Retinal pigment epithelial cell (primary cell): ENCODE data around the gene MATCAP1.
A peak's percentile ranks its signal among the peaks of the same experiment; 100 is the strongest.

Source experiments
- DNase-seq: peaks from one replicate; pipeline ENCODE4 v3.0.0-alpha.2; 2010; ENCODE audit warnings: low read depth
- H3K4me3 ChIP-seq: 2 replicates; pipeline ENCODE4 v1.5.1; 2011; ENCODE audit warnings: mild to moderate bottlenecking, low read length, control low read depth, moderate library complexity
- TF ChIP-seq, protein P1 (sequence below): conservative IDR thresholded peaks from 2 replicates; pipeline ENCODE4 v1.5.1; 2011; ENCODE audit warnings: low read depth, low read length, control low read depth, inconsistent platforms

MATCAP1 gene

DNA sequence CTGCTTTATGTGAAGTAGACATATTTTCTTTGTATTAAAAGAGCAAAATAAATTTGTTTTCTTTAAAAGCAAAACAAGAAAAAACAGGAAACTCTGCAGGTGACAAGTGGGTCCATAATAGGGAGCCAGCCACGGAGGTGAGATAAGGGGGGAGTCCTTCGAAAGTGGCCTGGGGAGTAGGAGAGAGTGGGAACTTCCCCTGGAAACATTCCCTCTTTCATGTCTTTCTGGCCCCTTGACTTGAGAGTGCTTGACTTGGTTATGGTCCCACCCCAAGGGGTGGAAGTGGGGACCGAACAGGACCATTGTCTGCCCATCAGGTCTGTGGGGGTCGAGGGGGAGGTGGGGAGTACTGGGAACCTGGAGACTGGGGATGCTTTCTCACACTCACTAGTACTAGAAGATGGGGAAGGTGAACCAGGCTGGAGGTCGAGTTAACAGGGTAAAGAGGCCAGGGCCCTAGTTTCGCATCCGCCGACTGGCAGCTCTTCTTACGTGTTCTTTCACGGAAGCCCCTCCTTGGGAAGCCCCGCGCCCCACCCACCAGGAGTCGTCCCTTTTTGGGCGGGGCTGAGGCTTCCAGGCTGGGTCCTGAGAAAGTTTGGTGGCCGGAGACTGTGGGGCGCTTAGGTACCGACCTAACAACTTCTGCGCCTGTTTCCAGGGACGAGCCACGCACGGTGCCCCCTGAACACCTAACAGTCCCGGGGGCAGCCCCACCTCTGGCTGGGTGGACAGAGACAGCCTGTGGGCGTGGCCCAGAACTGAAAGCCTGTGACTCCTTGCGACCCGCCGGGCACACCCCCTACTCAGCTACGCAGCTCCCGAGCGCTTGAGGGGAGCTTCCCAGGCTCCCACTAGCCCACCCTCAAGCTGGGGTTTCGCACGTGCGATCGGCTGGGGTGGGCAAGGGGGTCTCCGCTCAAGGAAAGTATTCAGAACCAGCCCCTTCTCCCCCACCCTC is 24.8 kb downstream of the MATCAP1 start:
- peak overlapping the region; percentile 77 for H3K4me3 ChIP-seq
- DNase-seq, result no peak
- TF ChIP-seq, protein P1, sequence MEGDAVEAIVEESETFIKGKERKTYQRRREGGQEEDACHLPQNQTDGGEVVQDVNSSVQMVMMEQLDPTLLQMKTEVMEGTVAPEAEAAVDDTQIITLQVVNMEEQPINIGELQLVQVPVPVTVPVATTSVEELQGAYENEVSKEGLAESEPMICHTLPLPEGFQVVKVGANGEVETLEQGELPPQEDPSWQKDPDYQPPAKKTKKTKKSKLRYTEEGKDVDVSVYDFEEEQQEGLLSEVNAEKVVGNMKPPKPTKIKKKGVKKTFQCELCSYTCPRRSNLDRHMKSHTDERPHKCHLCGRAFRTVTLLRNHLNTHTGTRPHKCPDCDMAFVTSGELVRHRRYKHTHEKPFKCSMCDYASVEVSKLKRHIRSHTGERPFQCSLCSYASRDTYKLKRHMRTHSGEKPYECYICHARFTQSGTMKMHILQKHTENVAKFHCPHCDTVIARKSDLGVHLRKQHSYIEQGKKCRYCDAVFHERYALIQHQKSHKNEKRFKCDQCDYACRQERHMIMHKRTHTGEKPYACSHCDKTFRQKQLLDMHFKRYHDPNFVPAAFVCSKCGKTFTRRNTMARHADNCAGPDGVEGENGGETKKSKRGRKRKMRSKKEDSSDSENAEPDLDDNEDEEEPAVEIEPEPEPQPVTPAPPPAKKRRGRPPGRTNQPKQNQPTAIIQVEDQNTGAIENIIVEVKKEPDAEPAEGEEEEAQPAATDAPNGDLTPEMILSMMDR, result no peak

DNA sequence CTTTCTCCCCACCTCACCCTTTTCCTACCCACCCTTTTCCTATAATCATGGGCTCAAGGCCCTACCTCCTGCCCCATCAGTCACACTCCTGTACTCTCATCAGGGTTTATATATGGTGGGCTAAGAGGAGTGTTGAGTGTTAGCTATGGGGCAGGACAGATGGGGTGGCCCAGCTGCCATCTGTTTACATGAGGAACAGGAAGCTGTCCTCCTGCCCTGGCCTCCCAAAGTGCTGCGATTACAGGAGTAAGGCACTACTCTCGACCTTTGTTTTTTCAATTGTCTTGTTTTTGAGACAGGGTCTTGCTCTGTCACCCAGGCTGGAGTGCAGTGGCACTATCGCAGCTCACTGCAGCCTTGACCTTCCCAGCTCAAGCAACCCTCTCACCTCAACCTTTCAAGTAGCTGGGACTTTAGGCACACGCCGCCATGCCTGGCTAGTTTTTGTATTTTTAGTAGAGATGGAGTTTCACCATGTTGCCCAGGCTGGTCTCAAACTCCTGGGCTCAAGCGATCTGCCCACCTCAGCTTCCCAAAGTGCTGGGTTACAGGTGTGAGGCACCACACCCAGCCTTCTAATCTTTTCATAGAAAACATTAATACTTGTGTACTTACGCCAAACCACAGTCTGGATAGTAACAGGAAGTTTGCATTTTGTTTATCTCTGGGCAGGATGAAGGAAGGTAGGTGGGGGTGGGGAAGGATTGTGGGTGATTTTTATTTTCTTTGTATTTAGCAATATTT is 25.7 kb downstream of the MATCAP1 start:
- no peak overlapping the region for H3K4me3 ChIP-seq
- DNase-seq, result no peak
- TF ChIP-seq, protein P1, result no peak

DNA sequence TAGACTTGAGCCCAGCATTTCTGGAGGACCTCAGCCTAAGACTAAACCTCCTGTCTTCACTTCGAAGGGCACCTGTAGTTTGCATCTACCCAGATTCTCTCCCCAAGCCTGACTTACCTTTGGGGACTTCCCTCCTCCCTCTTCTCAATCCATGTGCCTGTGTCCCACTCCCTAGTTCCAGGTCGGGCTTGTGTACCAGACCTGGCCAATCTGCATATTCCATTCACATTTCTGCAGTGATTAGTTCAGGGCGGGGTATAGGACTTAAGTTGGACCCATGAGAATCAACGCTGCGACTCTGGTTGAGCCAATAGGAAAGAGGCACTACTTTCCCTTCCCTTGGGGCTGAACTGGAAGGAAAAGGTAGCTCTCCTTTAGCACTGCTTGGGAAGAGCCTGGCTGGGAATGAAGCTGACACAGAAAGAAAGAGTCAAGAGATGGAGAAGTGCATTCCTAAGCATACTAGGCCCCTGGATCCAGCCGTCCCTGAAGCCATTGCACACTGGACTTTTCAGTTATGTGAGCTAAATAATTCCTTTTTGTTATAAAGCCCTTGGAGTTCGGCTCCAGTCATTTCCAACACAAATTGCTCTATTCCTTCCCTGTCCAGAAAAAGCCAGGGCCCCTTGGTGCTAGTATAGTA is 26.5 kb downstream of the MATCAP1 start:
- TF ChIP-seq, protein P1, result no peak
- DNase-seq, result no peak
- H3K4me3 ChIP-seq, result no peak overlapping the region

DNA sequence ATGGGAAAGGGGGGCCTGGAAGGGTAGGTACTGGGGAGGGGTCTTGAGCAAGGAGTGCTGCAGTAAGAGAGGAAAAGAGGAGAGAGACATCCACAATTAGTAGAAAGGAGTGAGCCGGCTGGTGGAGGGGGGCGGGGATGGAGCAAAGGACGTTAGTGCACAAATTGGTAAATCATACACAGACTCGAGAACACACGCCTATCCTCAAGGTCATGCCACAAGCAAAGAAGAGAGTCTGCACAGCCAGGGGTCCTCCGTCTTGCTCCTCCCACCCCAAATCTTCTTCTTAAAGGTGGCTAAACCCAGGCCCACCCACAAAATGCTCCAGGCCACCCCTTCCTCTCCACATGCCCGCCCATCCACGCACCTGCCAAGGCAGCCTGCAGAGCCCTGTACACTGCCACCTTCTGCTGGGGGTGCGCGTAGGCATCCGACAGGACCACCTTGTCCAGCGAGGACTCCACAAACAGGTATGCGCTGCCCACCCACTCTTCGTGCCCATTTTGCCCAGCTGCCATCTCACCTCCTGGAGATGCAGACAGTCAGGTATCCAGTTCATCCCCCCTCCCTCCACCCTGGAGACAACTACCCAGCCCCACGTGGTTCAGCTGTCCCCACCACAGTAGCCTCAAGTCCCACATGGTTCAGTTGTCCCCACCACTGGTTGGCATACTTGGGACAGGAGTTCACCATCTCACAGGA is 27.5 kb downstream of the MATCAP1 start:
- TF ChIP-seq, protein P1, result no peak
- DNase-seq, result no peak
- no peak overlapping the region for H3K4me3 ChIP-seq

DNA sequence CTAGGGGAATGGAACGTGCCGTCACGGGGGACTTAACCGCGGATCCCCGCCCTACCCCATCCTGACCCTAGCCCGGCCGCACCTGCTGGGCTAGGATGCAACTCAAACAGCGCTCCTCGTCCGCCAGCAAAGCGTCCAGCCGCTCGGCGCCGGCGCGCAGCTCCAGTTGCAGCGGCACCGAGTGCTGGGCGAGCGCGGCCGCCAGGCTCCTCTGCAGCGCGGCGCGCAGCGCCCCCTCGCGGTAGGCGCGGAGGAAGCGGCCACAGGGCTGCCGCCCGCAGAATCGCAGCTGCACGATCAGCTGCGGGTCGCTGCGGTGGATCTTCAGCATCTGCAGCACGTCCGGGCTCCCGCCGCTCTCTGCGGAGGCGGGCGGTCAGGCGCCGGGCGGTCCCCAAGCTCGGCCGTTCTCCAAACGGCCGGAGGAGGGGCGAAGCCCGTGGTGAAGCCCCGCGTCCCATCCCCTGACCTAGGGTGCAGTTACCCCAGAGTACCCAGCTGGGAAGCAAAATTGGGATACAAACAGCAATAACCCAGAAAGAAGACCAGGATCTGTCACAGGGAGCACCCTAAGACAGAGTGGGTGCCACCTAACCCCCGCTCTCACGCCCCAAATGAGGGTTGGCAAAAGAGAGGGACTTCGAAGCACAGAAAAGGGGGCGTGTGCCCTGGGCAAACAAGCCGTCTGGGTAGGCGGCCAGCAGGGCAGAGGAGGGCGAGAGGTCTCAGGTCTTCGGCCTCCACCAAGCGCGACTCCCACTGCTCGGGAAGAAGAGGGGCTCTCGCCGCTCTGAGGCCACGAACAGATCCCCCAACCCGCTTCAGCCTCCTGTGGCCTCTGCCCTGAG is 28.2 kb downstream of the MATCAP1 start:
- H3K4me3 ChIP-seq, result peak overlapping the region; percentile 20
- no peak for DNase-seq
- TF ChIP-seq, protein P1, result peak; percentile 72
